Pulmonary artery endothelial cell (primary cell): ENCODE results near the gene MAML2. TPM values are rescaled to one million over a fixed set of nuclear protein-coding genes. Genes with fewer than 3 reads are reported as not detected.

Experiments
- total RNA-seq: library from RNA; depleted of rRNA; stranded (reverse); fragments of >200 nt; gene quantifications from 2 replicates; pipeline ENCODE4 v1.2.3, GENCODE V29; 2014

The MAML2 gene
- total RNA-seq, 1 donor from 2014 or later: 3.5 TPM

Other genes starting within 250 kb of the MAML2 start
- gene CCDC82, start 46.7 kb upstream of the MAML2 start, total RNA-seq: 16.2 and 25.7 TPM in 2 replicates
- gene JRKL, start 46.8 kb upstream of the MAML2 start, total RNA-seq: 8.2 and 11.2 TPM in 2 replicates